Mucosa of descending colon (tissue), 3 donors: Measurements from ENCODE around the gene SUSD6. TPM values are rescaled to one million over a fixed set of nuclear protein-coding genes. Genes with fewer than 3 reads are reported as not detected.

Experiments used
- ATAC-seq: fragments of 200-7000 bp; cut with Tn5 transposase; one replicate; pipeline ENCODE4 v1.9.1; 2020; ENCODE audit warnings: mild to moderate bottlenecking, moderate library complexity
- DNase-seq, 3 donors: peaks; one replicate each; pipeline ENCODE4 v3.0.0-alpha.2; 2020
- H3K36me3 ChIP-seq: fragments of 200-600 bp; one replicate; pipeline ENCODE4 v1.8.0; 2021; ENCODE audit warnings: low read depth, mild to moderate bottlenecking
- H3K4me1 ChIP-seq: fragments of 200-600 bp; one replicate; pipeline ENCODE4 v1.8.0; 2021; ENCODE audit warnings: low read depth, mild to moderate bottlenecking
- H3K4me3 ChIP-seq: fragments of 200-600 bp; one replicate; pipeline ENCODE4 v1.8.0; 2021; ENCODE audit warnings: mild to moderate bottlenecking
- H3K9me3 ChIP-seq: fragments of 200-600 bp; one replicate; pipeline ENCODE4 v1.8.0; 2021; ENCODE audit warnings: mild to moderate bottlenecking
- intact Hi-C, 2 donors: fragments of 100-400 bp; cut with DNase I in 1 of 2; cut with micrococcal nuclease in 1 of 2; formaldehyde crosslinking; loops; one replicate each; pipeline versions ENCODE4 v1.11.0 to v1.11.1; 2022; cut with DNase I, micrococcal nuclease
- total RNA-seq, 3 donors: library from RNA; stranded (reverse); fragmentation: NEBNext Ultra II Directional in 2 of 3; extraction: Animal tissue kit (Norgen Biotek cat#: 25700) in 2 of 3; gene quantifications; one replicate each; pipeline versions ENCODE4 v1.2.1 to v1.2.4, GENCODE V29; 2021 to 2023
- TF ChIP-seq, protein P1 (sequence below): fragments of 200-600 bp; IDR thresholded peaks from one replicate; pipeline ENCODE4 v1.8.0; 2022; ENCODE audit warnings: antibody characterized with exemption, mild to moderate bottlenecking
- donor health status: DM: no; HTN: no; CAD: no; lungs with moderate emphysema.
- donor health status: DM: no; HTN: no; CAD: no.
- donor health status: DM: no; HTN: yes; CAD: no.

Gene SUSD6
- total RNA-seq, 3 donors from 2014 or later = 56.3 to 98.3 (median 95.6) TPM

DNA sequence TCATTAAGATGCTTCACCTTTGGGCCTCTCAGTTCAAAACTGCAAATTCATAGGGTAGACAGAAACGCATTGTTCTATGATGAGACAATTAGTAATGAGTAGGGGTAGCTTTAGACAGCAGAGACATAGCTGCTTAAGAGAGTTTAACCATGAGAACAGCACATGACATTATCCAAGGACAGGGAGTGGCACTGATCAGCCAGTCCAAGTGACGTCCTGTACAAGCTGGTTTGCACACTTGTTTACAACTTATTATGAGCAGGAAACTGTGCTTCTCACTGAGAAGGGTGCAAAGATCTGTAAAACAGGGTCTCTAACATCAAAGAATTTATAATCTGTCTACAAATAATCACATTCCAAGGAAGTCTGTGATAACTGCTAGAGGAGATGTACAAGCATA, 144.4 kb downstream of the SUSD6 start:
- peak in 1 of 3 donors; percentile 72 for DNase-seq
- H3K9me3 ChIP-seq = no peaks in the 10 kb centered on the region
- intact Hi-C loops = no loop called here
- H3K4me1 ChIP-seq = peaks cover 8% of the 10 kb centered on the region
- TF ChIP-seq, protein P1, sequence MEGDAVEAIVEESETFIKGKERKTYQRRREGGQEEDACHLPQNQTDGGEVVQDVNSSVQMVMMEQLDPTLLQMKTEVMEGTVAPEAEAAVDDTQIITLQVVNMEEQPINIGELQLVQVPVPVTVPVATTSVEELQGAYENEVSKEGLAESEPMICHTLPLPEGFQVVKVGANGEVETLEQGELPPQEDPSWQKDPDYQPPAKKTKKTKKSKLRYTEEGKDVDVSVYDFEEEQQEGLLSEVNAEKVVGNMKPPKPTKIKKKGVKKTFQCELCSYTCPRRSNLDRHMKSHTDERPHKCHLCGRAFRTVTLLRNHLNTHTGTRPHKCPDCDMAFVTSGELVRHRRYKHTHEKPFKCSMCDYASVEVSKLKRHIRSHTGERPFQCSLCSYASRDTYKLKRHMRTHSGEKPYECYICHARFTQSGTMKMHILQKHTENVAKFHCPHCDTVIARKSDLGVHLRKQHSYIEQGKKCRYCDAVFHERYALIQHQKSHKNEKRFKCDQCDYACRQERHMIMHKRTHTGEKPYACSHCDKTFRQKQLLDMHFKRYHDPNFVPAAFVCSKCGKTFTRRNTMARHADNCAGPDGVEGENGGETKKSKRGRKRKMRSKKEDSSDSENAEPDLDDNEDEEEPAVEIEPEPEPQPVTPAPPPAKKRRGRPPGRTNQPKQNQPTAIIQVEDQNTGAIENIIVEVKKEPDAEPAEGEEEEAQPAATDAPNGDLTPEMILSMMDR = no peak
- no peaks in the 10 kb centered on the region for H3K36me3 ChIP-seq
- H3K4me3 ChIP-seq = no peak overlapping the region
- peak; percentile 95 for ATAC-seq

DNA sequence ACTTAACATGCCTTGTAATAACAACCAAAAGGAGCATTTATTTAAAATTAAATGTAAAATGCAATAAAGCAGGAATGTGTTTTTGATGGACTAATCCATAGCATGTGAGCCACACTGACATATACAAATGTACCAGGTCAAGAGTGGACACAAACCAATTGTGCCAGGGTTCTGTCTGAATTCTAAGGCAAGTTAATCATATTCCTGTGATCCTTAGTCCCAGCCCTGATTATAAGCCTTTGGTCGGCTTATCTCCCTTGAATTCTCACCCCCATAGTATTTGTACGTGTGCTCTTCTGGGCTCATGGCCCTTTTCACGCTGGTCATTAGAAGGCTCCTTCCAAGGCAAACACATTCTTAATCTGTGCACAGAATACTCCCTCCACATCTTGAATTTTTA, 144.9 kb downstream of the SUSD6 start:
- Histone ChIP-seq H3K36me3 (no peaks in the 10 kb centered on the region), H3K4me3 (no peak overlapping the region), H3K9me3 (no peaks in the 10 kb centered on the region), H3K4me1 (peaks cover 6% of the 10 kb centered on the region)
- intact Hi-C loops = no loop called here
- TF ChIP-seq, protein P1 = no peak
- ATAC-seq = no peak
- DNase-seq = no peak

DNA sequence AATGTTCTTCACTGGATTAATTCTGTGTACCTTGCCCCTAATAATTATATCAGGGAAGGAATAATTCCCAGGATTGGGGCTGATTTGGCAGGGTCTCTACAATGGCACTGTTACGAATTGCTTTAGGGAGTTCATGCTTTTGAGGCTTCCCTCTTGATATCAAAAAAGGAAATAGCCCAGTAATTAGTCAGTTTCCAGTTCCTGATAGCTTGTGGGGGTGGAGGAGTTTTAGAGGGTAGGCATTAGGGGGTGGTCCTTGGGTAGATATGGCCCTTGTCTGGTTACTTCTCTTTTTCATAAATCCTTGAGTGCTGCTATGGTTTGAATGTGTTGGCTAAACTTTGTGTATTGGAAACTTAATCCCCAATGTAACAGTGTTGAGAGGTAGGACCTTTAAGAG, 149.4 kb downstream of the SUSD6 start:
- no peak for ATAC-seq
- no peak for DNase-seq
- peaks cover 6% of the 10 kb centered on the region for H3K4me1 ChIP-seq
- no peak overlapping the region for H3K4me3 ChIP-seq
- H3K36me3 ChIP-seq = no peaks in the 10 kb centered on the region
- intact Hi-C loops = no loop called here
- no peaks in the 10 kb centered on the region for H3K9me3 ChIP-seq
- TF ChIP-seq, protein P1 = no peak

DNA sequence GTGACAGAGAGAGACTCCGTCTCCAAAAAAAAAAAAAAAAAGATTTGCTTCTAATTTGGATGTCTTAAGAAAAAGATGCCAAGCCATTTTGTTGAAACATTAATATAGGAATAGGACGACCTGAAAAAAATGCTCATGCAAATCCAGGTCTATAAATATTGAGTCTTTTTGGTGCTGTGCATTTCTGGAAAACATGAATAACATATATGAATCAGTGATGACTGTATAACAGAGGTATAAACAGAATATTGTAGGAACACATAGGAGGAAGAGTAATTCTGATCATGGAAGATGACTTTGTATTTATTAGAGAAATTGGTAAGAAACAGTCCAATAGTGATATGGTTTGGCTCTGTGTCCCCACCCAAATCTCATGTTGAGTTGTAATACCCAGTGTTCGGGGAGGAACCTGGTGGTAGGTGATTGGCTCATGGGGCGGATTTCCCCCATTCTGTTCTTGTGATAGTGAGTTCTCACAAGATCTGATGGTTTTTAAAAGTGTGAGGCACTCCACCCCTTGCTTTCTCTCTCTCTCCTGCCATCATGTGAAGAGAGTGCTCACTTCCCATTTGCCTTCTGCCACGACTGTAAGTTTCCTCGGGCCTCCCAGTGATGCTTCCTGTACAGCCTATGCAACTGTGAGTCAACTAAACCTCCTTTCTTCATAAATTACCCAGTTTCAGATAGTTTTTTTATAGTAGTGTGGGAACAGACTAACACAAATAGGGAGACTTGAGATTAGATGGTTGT, 152.5 kb downstream of the SUSD6 start:
- Histone ChIP-seq H3K9me3 (no peaks in the 10 kb centered on the region), H3K4me1 (peaks cover 8% of the 10 kb centered on the region), H3K36me3 (no peaks in the 10 kb centered on the region), H3K4me3 (no peak overlapping the region)
- TF ChIP-seq, protein P1 = no peak
- DNase-seq = no peak
- no peak for ATAC-seq
- intact Hi-C loops = no loop called here

Other genes starting within 250 kb of the SUSD6 start
- 100 to 1,000 TPM; 107 to 144 (median 125) TPM for gene ERH, start 213.3 kb upstream of the SUSD6 start, total RNA-seq
- gene SLC39A9, start 212.9 kb upstream of the SUSD6 start, total RNA-seq = 10 to 100 TPM; 52.5 to 82.9 (median 78.5) TPM
- under 1 TPM in 2 of 3 donors, not detected in 1; 0.06 to 0.14 TPM for gene PLEKHD1, start 126.9 kb upstream of the SUSD6 start, total RNA-seq
- gene CCDC177, start 36.7 kb upstream of the SUSD6 start, total RNA-seq = not detected
- gene SRSF5, start 155.5 kb downstream of the SUSD6 start, total RNA-seq = 100 to 1,000 TPM; 324 to 383 (median 352) TPM
- not detected for gene SLC10A1, start 185.6 kb downstream of the SUSD6 start, total RNA-seq